Medulla oblongata (tissue), 1 donor: ENCODE data around the gene OR52J3.
"Not testable (repeated sequence)": the region's sequence is repeated elsewhere in the genome, so short reads cannot be mapped to it uniquely, and the experiment has no call there.

Experiments
- DNase-seq: peaks from one replicate; pipeline ENCODE4 v3.0.0-alpha.2; 2015; ENCODE audit errors: extremely low spot score

OR52J3 gene

GRCh38 chr11:5046226-5046625 lies at the start of gene OR52J3:
Gene OR52J3 (plus strand): TSS chr11:5046526. CDS start chr11:5046526, 0 bp downstream.
- no peak for DNase-seq

- DNase-seq = peak; percentile 51
Measured at GRCh38 chr11:5004424-5005274, 41.7 kb upstream of the OR52J3 start.

GRCh38 chr11:5007561-5007960 lies 38.8 kb upstream of the OR52J3 start:
- DNase-seq = no peak

GRCh38 chr11:5011254-5011653 lies 35.1 kb upstream of the OR52J3 start:
- DNase-seq = no peak

GRCh38 chr11:5013012-5013411 lies 33.3 kb upstream of the OR52J3 start:
- DNase-seq = no peak

DNA sequence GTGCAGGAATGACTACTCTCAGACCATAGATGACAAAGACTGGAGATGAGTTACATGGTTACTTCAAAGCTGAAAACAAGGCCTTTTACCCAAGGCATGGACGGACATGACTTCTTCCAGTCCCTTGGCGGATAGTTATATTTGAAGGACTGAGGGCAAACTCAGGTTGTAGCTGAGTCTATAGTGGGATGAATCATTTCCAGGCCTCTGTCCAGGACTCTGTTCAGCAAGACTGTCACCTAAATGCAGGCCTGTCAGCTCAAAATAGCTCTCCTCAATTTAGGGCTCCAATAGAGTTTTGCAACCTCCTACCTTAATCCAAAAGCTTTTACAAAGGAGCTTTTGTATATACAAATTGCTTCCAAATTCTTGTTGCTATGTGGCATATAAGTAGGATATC lies 24.3 kb upstream of the OR52J3 start:
- no peak for DNase-seq

DNA sequence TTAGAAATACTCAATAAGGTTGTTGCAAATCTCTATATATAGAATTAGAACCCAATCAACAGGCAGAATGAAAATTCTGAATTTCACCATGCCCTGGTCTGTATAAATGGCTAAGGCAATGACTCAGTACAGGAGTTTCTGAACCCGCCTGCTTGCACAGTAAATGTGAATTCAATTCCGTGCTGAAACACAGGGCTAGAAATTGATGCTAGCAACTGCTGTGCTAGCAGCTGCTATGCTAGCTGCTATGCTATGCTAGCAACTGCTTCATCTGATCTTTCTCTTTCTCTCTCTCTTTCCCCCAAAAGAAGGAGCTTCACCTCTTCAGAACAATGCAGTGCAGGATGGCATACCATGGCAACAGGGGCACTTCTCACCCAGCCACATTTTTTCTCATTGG lies 9.7 kb upstream of the OR52J3 start:
- no peak for DNase-seq

DNA sequence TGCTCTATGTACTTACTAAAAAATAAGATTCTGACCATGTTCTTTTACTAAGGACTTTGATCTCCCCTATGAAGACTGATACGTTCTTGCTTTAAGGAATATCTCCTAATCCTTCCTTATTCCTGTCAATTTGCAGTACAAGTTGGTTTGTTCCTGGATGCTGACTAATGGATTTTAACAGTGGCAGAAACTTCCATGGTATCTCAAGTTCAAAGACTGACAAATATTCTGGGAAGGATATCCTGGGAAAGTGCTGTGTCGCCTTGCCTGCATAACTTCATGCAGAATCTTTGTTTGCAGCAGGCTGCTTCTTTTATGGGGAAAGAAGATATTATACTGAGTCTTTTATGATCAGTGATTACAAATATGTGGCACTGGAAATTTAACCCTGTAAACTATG lies 8.4 kb upstream of the OR52J3 start:
- no peak for DNase-seq

DNA sequence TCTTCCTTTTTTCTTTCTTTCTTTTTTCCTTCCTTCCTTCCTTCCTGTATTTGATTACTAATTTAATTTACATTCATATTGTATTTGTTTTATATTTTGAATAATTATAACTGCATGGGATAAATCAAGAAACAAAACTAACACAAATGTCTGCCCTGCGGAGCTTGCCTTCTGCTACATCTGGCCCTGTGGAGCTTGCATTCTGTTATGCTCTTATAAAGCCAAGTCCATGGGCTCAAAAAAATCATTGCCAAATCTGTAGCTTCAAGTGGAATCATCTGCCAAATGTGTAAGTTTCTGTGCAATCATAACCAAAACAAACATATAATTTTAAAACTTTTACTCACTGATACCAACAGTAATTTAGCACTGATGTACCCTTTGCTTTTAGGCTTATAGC lies 8.0 kb upstream of the OR52J3 start:
- DNase-seq = no peak

DNA sequence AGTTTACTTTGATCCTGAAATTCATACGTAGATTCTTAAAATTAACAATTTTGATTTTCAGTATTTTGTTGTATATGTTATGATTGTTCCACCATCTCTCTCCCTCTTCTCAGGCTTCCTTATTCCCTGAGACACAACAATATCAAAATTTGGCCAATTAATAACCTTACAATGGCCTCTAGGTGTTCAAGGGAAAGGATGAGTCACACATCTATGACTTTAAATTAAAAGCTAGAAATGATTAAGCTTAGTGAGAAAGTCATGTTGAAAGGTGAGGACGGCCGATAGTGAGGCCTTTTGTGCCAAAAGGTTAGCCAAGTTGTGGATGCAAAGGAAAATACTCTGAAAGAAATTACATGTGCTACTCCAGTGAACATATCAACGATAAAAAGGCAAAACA lies 5.5 kb upstream of the OR52J3 start:
- DNase-seq = no peak

DNA sequence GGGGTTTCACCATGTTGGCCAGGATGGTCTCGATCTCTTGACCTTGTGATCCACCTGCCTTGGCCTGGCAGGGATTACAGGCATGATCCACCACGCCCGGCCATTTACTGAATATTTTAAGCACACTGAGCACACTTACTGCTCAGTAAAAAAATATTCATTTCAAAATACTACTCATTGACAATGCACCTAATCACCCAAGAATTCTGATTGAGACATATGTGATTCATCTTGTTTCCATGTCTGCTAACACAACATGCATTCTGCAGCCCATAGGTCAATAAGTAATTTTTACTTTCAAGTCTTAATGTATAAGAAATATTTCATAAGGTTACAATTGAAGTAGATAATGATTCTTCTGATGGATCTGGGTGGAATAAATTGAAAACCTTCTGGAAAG lies 4.2 kb upstream of the OR52J3 start:
- DNase-seq = no peak

GRCh38 chr11:5043380-5043779 lies 2.9 kb upstream of the OR52J3 start:
- DNase-seq = no peak

- no peak for DNase-seq
Measured at GRCh38 chr11:5046754-5047330, 516 bp downstream of the OR52J3 start.

- DNase-seq = not testable (repeated sequence)
Measured at GRCh38 chr11:5058679-5059078, 12.4 kb downstream of the OR52J3 start.

- DNase-seq = no peak
Measured at GRCh38 chr11:5059391-5059790, 13.1 kb downstream of the OR52J3 start, which contains the start of gene OR52E2. Gene OR52E2 (minus strand): TSS chr11:5059627. CDS start chr11:5059627, 0 bp downstream.

- no peak for DNase-seq
Measured at GRCh38 chr11:5065027-5065426, 18.7 kb downstream of the OR52J3 start.

GRCh38 chr11:5069272-5069671 lies 22.9 kb downstream of the OR52J3 start, which contains the start of gene OR52E1:
Gene OR52E1 (plus strand): TSS chr11:5069572.
- no peak for DNase-seq

DNA sequence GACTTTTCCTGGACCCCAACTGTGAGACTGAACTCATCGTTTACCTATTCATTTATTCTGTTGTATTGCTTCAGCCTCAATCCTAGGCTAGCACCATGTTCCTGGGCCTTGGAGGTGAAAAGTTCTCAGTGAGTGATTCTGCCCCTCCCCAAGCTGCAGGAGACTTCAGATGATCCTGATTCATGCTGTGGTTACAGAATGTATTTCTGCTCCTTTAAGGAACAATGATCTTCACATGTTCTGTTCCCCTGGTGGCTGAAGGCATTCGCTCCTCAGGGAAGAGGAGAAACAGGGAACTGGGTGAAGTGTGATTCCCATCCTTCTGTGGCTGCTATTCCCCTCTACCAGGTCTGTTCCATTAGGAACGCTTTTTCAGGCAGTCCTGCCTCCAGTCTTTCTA lies 25.5 kb downstream of the OR52J3 start:
- DNase-seq = no peak

DNA sequence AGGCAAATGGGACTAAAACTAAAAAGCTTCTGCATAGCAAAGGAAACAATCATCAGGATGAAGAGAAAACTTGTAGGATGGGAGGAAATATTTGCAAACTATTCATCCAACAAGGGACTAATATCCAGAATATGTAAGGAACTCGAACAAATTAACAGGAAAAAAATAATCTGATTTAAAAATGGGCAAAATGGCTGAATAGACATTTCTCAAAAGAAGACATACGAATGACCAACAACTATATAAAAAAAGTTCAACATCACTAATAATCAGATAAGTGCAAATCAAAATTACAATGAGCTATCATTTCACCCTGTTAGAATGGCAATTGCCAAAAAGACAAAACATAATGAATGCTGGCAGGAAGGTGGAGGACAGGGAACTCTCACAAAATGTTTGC lies 35.1 kb downstream of the OR52J3 start:
- no peak for DNase-seq

DNA sequence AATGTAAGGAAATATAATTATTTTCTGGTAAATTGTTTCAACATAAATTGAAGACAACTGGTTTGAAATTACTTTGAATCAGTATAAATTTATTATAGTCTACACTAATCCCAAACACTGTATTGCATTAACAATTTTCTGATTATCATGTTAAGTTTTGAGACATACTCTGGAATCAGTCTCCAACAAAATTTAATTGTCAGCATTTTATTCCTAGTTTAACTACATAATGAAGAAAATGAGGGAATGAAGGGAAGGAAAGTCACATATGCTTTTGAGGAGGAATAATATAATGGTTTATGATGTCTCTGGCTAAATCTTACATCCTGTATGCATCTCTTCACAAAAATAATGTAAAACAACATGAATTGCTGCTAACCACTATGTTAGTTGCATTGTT lies 37.3 kb downstream of the OR52J3 start:
- no peak for DNase-seq

DNA sequence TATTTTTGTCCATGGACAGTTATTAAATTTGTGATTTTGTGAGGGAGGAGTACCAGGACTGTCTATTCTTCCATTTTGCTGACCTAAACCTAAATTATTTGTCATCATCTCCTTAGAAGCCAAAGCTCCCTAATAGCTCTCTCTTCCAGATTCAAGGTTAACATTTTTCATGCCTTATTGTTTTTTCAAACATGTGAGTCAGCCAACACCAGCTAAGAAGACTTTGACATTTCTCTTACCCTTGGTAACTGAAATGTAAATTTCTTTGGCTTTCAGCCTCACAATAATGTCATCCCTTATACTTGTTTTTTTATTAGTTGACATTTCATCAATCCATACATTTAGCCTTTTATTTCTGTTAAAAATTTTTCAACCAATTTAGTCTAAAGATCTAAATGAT lies 42.2 kb downstream of the OR52J3 start:
- DNase-seq = no peak

DNA sequence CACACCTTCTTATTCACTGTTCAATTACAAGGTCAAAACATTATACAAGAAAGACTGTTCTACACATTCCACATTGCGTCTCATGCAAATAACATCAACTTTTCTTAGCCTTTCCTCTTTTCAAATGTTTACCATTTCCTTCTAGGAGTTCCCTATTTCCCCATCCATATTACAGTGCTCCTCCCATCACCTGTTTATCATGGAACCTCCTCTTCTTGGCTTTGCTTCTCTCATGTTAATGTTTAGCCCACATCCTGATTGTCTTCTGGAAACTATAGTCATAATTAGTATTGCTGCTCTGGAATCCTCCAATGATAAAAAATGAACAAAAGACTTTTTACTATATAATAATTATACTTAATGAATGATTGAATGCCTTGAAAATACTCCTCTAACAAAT lies 44.3 kb downstream of the OR52J3 start:
- no peak for DNase-seq

DNA sequence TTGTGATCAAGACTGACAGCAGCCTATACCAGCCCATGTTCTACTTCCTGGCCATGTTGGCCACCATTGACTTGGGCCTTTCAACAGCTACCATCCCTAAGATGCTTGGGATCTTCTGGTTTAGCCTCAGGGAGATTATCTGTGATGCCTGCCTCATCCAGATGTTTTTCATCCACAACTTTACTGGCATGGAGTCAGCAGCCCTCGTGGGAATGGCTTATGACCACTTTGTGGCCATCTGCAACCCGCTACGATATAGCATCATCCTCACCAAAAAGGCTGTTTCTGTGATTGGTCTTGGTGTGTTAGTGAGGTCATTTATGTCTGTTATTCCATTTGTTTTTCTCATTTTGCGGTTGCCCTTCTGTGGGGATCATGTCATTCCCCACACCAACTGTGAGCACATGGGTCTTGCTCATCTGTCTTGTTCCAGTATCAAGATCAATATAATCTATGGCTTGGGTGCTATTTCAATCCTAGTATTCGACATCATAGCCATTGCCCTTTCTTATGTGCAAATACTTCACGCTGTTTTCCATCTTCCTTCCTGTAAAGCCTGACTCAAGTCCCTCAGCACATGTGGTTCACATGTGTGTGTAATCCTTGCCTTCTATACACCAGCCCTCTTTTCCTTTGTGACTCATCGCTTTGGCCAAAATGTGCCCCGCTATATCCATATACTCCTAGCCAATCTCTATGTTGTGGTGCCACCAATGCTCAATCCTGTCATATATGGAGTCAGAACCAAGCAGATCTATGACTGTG lies 46.7 kb downstream of the OR52J3 start:
- no peak for DNase-seq
